HEK293 (cell line): ENCODE measurements around the gene PLA2G4D.

ENCODE experiments used
- CTCF ChIP-seq: fragments of 450-650 bp; formaldehyde crosslinking; IDR thresholded peaks from 2 replicates; pipeline ENCODE4 v1.5.1; 2016; ENCODE audit warnings: missing biosample characterization, missing genetic modification characterization
- ZNF292 ChIP-seq: fragments of 450-650 bp; formaldehyde crosslinking; IDR thresholded peaks from 2 replicates; pipeline ENCODE4 v1.5.1; 2016; ENCODE audit warnings: low read depth, missing biosample characterization, missing genetic modification characterization, borderline replicate concordance

GRCh38 chr15:42087926-42088800 is 6.2 kb downstream of the PLA2G4D start:
- TF ChIP-seq ZNF292 (tag by site-specific recombination) (no peak), CTCF (tag by site-specific recombination) (no peak)
